Kidney (tissue), 14 donors: ENCODE measurements around the gene GLCCI1. TPM values are rescaled to one million over a fixed set of nuclear protein-coding genes. Genes with fewer than 3 reads are reported as not detected.

Source experiments
- DNase-seq, 5 donors: peaks; one replicate each; pipeline ENCODE4 v3.0.0-alpha.2; 2013 to 2020
- FAIRE-seq: peaks from 2 replicates; lab custom pipeline; 2012; peaks lifted over from hg19 to GRCh38; lab: Jason Lieb, UNC
- H3K27ac ChIP-seq, 2 donors: one replicate each; pipeline ENCODE4 v1.7.0; 2013; ENCODE audit warnings: low read depth in 2 of 2, low read length in 2 of 2, inconsistent platforms in 1 of 2
- H3K27me3 ChIP-seq: one replicate; pipeline ENCODE4 v1.7.1; 2013; ENCODE audit warnings: low read length, inconsistent platforms; ENCODE audit not compliant: control insufficient read depth, insufficient read depth
- H3K36me3 ChIP-seq, 3 donors: one replicate each; pipeline versions ENCODE4 v1.7.0 to v1.7.1; 2013; ENCODE audit warnings: low read length in 3 of 3, control low read depth in 1 of 3, inconsistent platforms in 1 of 3; ENCODE audit not compliant: insufficient read depth in 3 of 3, control insufficient read depth in 2 of 3
- H3K4me1 ChIP-seq, 3 donors: one replicate each; pipeline versions ENCODE4 v1.7.0 to v1.7.1; 2013; ENCODE audit warnings: low read length in 3 of 3, inconsistent platforms in 1 of 3, low read depth in 1 of 3; ENCODE audit not compliant: control insufficient read depth in 2 of 3, insufficient read depth in 2 of 3
- H3K4me3 ChIP-seq, 3 donors: one replicate each; pipeline versions ENCODE4 v1.7.0 to v1.8.1; 2013; ENCODE audit warnings: low read length in 3 of 3, control low read depth in 1 of 3, inconsistent platforms in 1 of 3
- H3K9ac ChIP-seq, 3 donors: one replicate each; pipeline versions ENCODE4 v1.7.0 to v1.7.1; 2013; ENCODE audit warnings: low read length in 3 of 3, control low read depth in 1 of 3, inconsistent platforms in 1 of 3
- H3K9me3 ChIP-seq, 3 donors: one replicate each; pipeline versions ENCODE4 v1.7.0 to v1.7.1; 2013; ENCODE audit warnings: low read length in 3 of 3, control low read depth in 1 of 3, inconsistent platforms in 1 of 3; ENCODE audit not compliant: control insufficient read depth in 2 of 3, insufficient read depth in 1 of 3
- intact Hi-C: fragments of 100-400 bp; cut with DNase I; formaldehyde crosslinking; loops from one replicate; pipeline ENCODE4 v1.11.1; 2022
- polyA plus RNA-seq: library from polyadenylated mRNA; stranded (reverse); fragments of 350-450 nt; fragmentation: Illumina TruSeq; extraction: RNeasy Lipid Tissue Mini Kit (QIAGEN cat#74804); gene quantifications from one replicate; pipeline ENCODE4 v1.2.3, GENCODE V29; 2014; ENCODE audit warnings: low read depth, low replicate concordance; ENCODE audit not compliant: insufficient read depth
- total RNA-seq: library from RNA; stranded (reverse); fragmentation: NEBNext Ultra II Directional; extraction: Animal tissue kit (Norgen Biotek cat#: 25700); gene quantifications from one replicate; pipeline ENCODE4 v1.2.1, GENCODE V29; 2021
- TF ChIP-seq, protein P1 (sequence below): IDR thresholded peaks from 3 replicates; pipeline ENCODE4 v1.5.1; 2012; ENCODE audit warnings: mild to moderate bottlenecking, moderate library complexity, borderline replicate concordance; ENCODE audit not compliant: insufficient read depth; ENCODE audit errors: extremely low read depth
- donor health status: control.
- donor health status: control.
- donor health status: control.
- donor health status: control.
- donor health status: control.
- donor health status: DM: yes; HTN: yes; CAD: no.
- donor health status: Normal renal cell carcinoma (clear cell type).

GLCCI1 gene
- total and polyA plus RNA-seq, 2 donors from 2014 or later = 3.0 to 25.2 TPM

DNA sequence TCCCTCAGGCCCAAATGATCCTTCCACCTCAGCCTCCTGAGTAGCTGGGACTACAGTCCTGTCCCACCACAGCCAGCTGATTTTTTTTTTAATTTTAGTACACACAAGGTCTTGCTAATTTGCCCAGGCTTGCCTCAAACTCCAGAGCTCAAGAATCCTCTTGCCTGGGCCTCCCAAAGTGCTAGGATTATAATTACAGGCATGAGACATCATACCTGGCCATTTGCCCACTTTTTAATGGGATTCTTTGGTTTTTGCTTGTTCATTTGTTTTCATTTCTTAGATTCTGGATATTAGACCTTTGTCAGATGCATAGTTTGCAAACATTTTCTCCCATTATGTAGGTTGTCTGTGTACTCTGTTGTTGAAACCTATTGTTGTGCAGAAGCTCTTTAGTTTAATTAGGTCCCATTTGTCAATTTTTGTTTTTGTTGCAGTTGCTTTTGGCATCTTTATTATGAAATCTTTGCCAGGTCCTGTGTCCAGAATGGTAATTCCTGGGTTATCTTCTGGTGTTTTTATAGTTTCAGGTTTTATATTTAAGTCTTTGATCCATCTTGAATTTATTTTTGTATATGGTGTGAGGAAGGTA lies 95.2 kb downstream of the GLCCI1 start:
- FAIRE-seq (no peak), DNase-seq (no peak)
- TF ChIP-seq, protein P1, sequence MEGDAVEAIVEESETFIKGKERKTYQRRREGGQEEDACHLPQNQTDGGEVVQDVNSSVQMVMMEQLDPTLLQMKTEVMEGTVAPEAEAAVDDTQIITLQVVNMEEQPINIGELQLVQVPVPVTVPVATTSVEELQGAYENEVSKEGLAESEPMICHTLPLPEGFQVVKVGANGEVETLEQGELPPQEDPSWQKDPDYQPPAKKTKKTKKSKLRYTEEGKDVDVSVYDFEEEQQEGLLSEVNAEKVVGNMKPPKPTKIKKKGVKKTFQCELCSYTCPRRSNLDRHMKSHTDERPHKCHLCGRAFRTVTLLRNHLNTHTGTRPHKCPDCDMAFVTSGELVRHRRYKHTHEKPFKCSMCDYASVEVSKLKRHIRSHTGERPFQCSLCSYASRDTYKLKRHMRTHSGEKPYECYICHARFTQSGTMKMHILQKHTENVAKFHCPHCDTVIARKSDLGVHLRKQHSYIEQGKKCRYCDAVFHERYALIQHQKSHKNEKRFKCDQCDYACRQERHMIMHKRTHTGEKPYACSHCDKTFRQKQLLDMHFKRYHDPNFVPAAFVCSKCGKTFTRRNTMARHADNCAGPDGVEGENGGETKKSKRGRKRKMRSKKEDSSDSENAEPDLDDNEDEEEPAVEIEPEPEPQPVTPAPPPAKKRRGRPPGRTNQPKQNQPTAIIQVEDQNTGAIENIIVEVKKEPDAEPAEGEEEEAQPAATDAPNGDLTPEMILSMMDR = no peak
- no peaks in the 10 kb centered on the region for H3K27me3 ChIP-seq
- no peaks in the 10 kb centered on the region for H3K4me1 ChIP-seq
- intact Hi-C loops = no loop called here
- H3K36me3 ChIP-seq = peaks cover 0 to 3% (median 2%) of the 10 kb centered on the region in 3 donors
- H3K9ac ChIP-seq = no peak overlapping the region
- no peak overlapping the region for H3K27ac ChIP-seq
- no peak overlapping the region for H3K4me3 ChIP-seq
- H3K9me3 ChIP-seq = no peaks in the 10 kb centered on the region

DNA sequence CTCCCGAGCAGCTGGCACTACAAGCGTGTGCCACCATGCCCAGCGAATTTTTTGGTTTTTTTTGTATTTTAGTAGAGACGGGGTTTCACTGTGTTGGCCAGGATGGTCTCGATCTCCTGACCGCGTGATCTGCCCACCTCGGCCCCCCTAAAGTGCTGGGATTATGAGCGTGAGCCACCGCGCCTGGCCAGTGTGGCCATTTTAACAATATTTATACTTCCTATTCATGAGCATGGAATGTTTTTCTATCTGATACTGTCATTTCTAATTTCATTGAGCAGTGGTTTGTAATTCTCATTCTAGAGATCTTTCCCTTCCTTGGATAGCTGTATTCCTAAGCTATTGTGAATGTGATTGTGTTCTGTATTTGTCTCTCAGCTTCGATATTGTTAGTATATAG lies 96.2 kb downstream of the GLCCI1 start:
- H3K27me3 ChIP-seq = no peaks in the 10 kb centered on the region
- DNase-seq = no peak
- H3K9ac ChIP-seq = no peak overlapping the region
- no peak for FAIRE-seq
- intact Hi-C loops = no loop called here
- no peaks in the 10 kb centered on the region for H3K4me1 ChIP-seq
- H3K9me3 ChIP-seq = no peaks in the 10 kb centered on the region
- no peak overlapping the region for H3K27ac ChIP-seq
- no peak overlapping the region for H3K4me3 ChIP-seq
- peaks cover 0 to 3% (median 2%) of the 10 kb centered on the region in 3 donors for H3K36me3 ChIP-seq
- TF ChIP-seq, protein P1 = no peak

DNA sequence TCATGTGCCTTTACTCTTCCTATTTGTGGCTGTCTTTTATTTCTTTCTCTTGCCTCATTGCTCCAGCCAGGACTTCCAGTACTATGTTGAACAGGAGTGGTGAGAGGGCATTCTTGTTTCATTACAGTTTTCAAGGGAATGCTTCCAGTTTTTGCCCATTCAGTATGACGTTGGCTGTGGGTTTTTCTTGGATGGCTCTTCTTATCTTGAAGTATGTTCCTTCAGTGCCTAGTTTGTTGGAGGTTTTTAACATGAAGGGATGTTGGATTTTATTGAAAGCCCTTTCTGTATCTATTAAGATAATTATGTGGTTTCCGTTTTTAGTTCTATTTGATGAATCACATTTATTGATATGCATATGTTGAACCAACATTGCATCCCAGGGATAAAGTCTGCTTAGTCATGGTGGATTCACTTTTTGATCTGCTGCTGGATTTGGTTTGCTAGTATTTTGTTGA lies 96.8 kb downstream of the GLCCI1 start:
- FAIRE-seq = no peak
- TF ChIP-seq, protein P1 = no peak

More for the DNA sequence above, 96.8 kb downstream of the GLCCI1 start:
- Histone ChIP-seq H3K4me3 (no peak overlapping the region), H3K4me1 (no peaks in the 10 kb centered on the region), H3K9ac (no peak overlapping the region), H3K27ac (no peak overlapping the region), H3K27me3 (no peaks in the 10 kb centered on the region), H3K36me3 (peaks cover 0 to 2% (median 0%) of the 10 kb centered on the region in 3 donors), H3K9me3 (no peaks in the 10 kb centered on the region)
- intact Hi-C loops = no loop called here
- no peak for DNase-seq
